HG02610 (cell line): ENCODE data around the gene C2CD4D.
"Not testable (repeated sequence)": the region's sequence is repeated elsewhere in the genome, so short reads cannot be mapped to it uniquely, and the experiment has no call there.

Source experiments
- ATAC-seq: cut with Tn5 transposase; IDR thresholded peaks from one replicate; pipeline ENCODE4 v1.9.1; 2021; ENCODE audit warnings: mild to moderate bottlenecking, moderate library complexity; ENCODE audit not compliant: unreplicated experiment

Gene C2CD4D

GRCh38 chr1:151858886-151859665, 19.5 kb upstream of the C2CD4D start:
- ATAC-seq: no peak

GRCh38 chr1:151858030-151858746, 18.6 kb upstream of the C2CD4D start:
- no peak for ATAC-seq

DNA sequence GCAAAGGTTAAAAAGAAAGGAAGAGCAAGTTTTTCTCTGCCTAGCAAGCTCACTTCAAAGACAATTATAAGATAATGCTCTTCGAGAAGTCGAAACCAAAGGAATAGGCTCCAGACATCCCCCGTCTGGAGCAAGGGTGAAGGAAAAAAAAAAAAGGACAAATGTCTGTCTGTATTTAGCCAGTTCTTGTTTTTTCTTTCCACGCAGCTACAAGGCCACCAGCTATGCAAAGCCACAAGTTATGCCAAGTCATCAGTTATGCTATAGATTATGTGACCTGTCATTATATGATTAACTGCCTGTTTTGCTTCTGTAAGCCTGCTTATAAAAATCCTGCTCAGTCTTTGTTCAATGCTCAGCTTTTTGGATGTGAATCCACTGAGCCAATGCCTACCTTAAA, 16.3 kb upstream of the C2CD4D start:
- no peak for ATAC-seq

- not testable (repeated sequence) for ATAC-seq
Observed at GRCh38 chr1:151855516-151855915, 15.9 kb upstream of the C2CD4D start.

DNA sequence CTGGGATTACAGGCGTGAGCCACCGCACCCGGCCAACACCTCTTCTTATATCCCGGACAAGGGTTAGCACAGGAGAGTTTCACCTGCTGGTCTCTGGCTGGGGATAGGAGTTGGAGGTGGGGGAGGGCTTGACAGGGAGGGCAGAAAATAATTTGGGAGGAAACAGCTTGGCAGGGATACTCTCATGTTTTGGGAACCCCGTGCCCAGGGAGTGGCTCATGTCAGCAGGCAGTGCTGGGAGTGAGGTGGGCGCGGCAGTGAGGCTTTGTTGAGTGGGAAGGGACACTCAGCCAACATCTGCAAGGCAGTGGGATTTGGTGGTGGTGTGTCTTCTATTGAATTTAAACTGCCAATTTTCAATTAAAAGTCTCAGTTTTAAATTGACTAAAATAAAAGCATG, 15.0 kb upstream of the C2CD4D start:
- no peak for ATAC-seq

DNA sequence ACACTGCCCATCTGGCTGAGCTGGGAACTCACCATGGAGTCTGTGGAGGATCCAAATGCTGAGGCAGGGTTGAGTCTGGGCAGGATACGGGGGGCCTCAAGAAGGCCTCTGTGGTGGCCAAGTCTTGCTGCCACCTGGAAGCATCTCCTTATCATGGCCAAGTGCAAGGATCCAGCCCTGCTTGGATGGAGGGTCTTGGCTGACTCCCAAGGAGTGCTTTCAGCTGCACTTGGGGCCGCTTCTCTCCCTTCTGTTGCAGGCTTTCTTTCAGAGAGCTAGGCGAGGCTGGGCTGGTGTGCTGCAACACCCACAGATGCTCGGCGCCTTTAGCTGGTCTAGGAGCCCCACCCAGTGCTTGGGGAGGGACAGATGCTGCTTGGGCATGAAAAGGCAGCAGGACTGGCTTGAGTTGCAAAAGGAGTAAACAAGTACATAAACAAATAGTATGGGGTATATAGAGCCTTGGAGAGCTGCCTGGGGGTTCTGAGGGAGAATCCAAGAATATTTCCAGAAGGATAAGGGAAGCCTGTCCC, 13.9 kb upstream of the C2CD4D start, which contains the start of gene THEM5:
THEM5 (minus strand) TSS at position 302 of the 533 bp plus-strand sequence; CDS start at position 155, 147 bp downstream.
- no peak for ATAC-seq

GRCh38 chr1:151852733-151853132, 13.1 kb upstream of the C2CD4D start:
- ATAC-seq: no peak

DNA sequence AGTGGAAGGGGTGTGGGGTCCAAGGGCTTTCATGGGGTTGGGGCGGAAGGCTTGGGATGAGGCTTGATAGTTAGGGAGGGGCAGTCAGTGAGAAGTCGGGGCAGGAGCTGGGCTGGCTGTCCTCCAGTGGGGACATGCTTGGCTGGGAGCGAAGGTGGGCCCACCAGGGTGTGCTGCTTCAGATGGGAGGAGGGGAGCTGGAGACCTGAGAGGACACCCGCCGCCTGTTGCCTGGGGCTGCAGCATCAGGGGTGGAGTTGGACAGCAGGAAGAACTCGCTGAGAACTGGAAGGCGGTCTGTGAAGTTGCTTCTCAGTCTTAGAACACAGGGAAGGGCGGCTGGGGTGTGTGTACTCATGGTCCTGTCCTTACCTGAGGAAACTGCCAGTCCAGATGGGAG, 12.3 kb upstream of the C2CD4D start:
- no peak for ATAC-seq

GRCh38 chr1:151849871-151850270, 10.3 kb upstream of the C2CD4D start:
- ATAC-seq: no peak

DNA sequence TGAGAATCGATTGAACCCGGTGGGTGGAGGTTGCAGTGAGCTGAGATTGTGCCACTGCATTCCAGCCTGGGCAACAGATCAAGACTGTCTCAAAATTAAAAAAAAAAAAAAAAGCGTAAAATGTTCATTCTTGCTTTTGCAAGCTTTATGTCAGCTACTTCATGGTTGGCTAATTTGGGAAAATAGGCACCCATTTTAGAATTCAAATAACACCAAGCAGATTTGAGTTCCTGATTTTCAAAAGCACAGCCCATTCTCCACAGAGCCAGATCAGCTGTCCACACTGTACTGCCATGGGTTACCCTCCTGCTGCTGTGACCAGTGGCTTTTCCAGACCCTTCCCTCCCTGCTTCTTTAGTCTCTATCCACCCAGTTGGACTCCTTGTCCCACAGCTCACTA, 9.5 kb upstream of the C2CD4D start:
- no peak for ATAC-seq

GRCh38 chr1:151847867-151848596, 8.4 kb upstream of the C2CD4D start:
- no peak for ATAC-seq

GRCh38 chr1:151846686-151847237, 7.1 kb upstream of the C2CD4D start:
- ATAC-seq: no peak

- no peak for ATAC-seq
Observed at GRCh38 chr1:151846062-151846568, 6.5 kb upstream of the C2CD4D start.

- ATAC-seq: no peak
Observed at GRCh38 chr1:151843398-151843797, 3.8 kb upstream of the C2CD4D start.

DNA sequence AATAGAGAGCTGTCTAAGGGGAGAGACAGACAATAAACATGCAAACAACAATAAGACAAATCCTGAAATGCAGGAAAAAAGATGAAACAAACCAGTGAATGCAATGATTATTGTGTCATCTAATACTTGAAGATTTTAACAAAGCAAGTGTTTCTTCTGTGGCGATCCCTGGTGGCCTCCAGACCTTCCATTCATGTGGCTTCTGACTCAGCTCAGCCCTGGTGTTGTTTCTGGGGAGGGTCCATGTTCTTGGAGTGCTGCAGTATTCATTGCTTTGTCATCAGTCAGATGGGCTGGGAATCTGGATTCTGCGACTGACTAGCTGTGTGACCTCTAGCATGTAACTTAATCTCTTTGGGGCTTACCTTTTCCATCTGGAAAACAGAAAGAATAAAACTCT, 1.5 kb upstream of the C2CD4D start:
- ATAC-seq: no peak

GRCh38 chr1:151840421-151840820, 801 bp upstream of the C2CD4D start:
- no peak for ATAC-seq

DNA sequence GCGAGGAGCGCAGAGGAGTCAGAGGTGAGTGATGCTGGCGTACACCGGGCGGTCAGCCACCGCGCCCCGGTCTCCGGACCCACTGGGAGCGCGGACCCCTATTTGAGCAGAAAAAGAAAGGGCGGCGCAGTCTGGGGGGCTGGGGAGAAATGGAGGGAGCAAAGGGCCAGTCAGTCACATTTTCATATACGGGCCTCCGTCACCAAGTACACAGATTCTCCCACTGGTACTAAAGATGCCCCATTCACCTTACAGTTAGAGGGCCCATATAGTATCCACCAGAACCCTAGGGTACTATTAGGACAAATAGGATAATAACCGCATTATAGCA, 573 bp downstream of the C2CD4D start:
- ATAC-seq: no peak

- ATAC-seq: no peak
Observed at GRCh38 chr1:151838222-151839081, 1.2 kb downstream of the C2CD4D start.

DNA sequence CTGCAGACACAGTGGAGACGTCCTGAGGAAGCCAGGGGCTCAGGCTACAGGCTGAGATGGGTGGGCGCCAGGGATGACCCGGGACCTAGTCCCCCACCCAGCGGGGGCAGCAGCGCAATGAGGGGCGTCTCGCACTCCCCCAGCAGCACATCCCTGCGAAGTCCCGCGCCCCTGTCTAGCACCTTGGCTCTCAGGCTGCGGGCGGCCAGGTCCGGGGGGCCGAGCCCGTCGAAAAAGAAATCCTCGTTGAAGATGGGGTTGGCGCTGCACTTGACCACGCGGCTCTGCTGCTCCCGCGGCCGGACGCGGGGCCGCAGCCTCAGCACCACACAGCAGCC, 1.8 kb downstream of the C2CD4D start:
- no peak for ATAC-seq

- ATAC-seq: no peak
Observed at GRCh38 chr1:151837197-151837596, 2.4 kb downstream of the C2CD4D start.
